Endothelial cell of hepatic sinusoid (primary cell): ENCODE results near the gene CCDC194.
"Not testable (repeated sequence)": the region's sequence is repeated elsewhere in the genome, so short reads cannot be mapped to it uniquely, and the experiment has no call there.

ENCODE experiments used
- in situ Hi-C: cut with HindIII; loops from 2 replicates; pipeline ENCODE4 v1.10.0; 2017; ENCODE audit warnings: low sequenced_read_pairs

CCDC194 gene

GRCh38 chr19:17378271-17378670 lies 15.7 kb downstream of the CCDC194 start:
- in situ Hi-C loops = no loop called here

- in situ Hi-C loops = no loop called here
Observed at GRCh38 chr19:17376935-17377600, 16.9 kb downstream of the CCDC194 start, which contains the start of gene PLVAP. TSS of gene PLVAP (minus strand) at chr19:17377342. CDS start at chr19:17377288, 54 bp downstream.

- in situ Hi-C loops = no loop called here
Observed at GRCh38 chr19:17370026-17370587, 23.9 kb downstream of the CCDC194 start.

GRCh38 chr19:17365361-17365760 lies 28.6 kb downstream of the CCDC194 start:
- in situ Hi-C loops = no loop called here

GRCh38 chr19:17363852-17364605 lies 30.0 kb downstream of the CCDC194 start:
- in situ Hi-C loops = not testable (repeated sequence)

GRCh38 chr19:17359905-17360800 lies 33.8 kb downstream of the CCDC194 start:
- in situ Hi-C loops = no loop called here

- in situ Hi-C loops = no loop called here
Observed at GRCh38 chr19:17358395-17358794, 35.6 kb downstream of the CCDC194 start.

- in situ Hi-C loops = no loop called here
Observed at GRCh38 chr19:17357724-17358123, 36.3 kb downstream of the CCDC194 start.

GRCh38 chr19:17357078-17357666 lies 36.8 kb downstream of the CCDC194 start:
- in situ Hi-C loops = no loop called here

- in situ Hi-C loops = no loop called here
Observed at GRCh38 chr19:17353386-17353785, 40.6 kb downstream of the CCDC194 start.

- in situ Hi-C loops = no loop called here
Observed at GRCh38 chr19:17352608-17353280, 41.3 kb downstream of the CCDC194 start.

- in situ Hi-C loops = no loop called here
Observed at GRCh38 chr19:17351815-17352435, 42.1 kb downstream of the CCDC194 start.

GRCh38 chr19:17348700-17349099 lies 45.3 kb downstream of the CCDC194 start:
- in situ Hi-C loops = no loop called here

- in situ Hi-C loops = no loop called here
Observed at GRCh38 chr19:17347877-17348276, 46.1 kb downstream of the CCDC194 start.

- in situ Hi-C loops = no loop called here
Observed at GRCh38 chr19:17347361-17347760, 46.6 kb downstream of the CCDC194 start.

GRCh38 chr19:17346109-17346671 lies 47.8 kb downstream of the CCDC194 start:
- in situ Hi-C loops = no loop called here

- in situ Hi-C loops = no loop called here
Observed at GRCh38 chr19:17341845-17342244, 52.2 kb downstream of the CCDC194 start.

- in situ Hi-C loops = no loop called here
Observed at GRCh38 chr19:17341386-17341785, 52.6 kb downstream of the CCDC194 start.

- in situ Hi-C loops = no loop called here
Observed at GRCh38 chr19:17340871-17341357, 53.1 kb downstream of the CCDC194 start.
